GM10266 (cell line): ENCODE data around the gene CRIM1.
"Not testable (repeated sequence)": the region's sequence is repeated elsewhere in the genome, so short reads cannot be mapped to it uniquely, and the experiment has no call there.

Experiments
- DNase-seq: peaks from one replicate; pipeline ENCODE4 v3.0.0; 2012; ENCODE audit errors: extremely low spot score
- CTCF ChIP-seq: IDR thresholded peaks from 2 replicates; pipeline ENCODE4 v1.5.1; 2012; ENCODE audit warnings: mild to moderate bottlenecking, low read depth; ENCODE audit not compliant: control insufficient read depth, insufficient read depth; ENCODE audit errors: missing control alignments

CRIM1 gene

GRCh38 chr2:36359067-36359466 lies 3.5 kb downstream of the CRIM1 start:
- peak; percentile 25 for TF ChIP-seq CTCF
- no peak for DNase-seq

GRCh38 chr2:36360063-36360462 lies 4.5 kb downstream of the CRIM1 start:
- DNase-seq = no peak
- no peak for TF ChIP-seq CTCF

GRCh38 chr2:36360834-36361233 lies 5.3 kb downstream of the CRIM1 start:
- no peak for DNase-seq
- no peak for TF ChIP-seq CTCF

GRCh38 chr2:36361396-36361795 lies 5.8 kb downstream of the CRIM1 start:
- DNase-seq = no peak

GRCh38 chr2:36362291-36362690 lies 6.7 kb downstream of the CRIM1 start:
- no peak for DNase-seq
- TF ChIP-seq CTCF = no peak

More at GRCh38 chr2:36361396-36361795, 5.8 kb downstream of the CRIM1 start:
- no peak for TF ChIP-seq CTCF

- not testable (repeated sequence) for DNase-seq
Measured at GRCh38 chr2:36363085-36363484, 7.5 kb downstream of the CRIM1 start.

- TF ChIP-seq CTCF = no peak
- no peak for DNase-seq
Measured at GRCh38 chr2:36366491-36367120, 11.0 kb downstream of the CRIM1 start.

GRCh38 chr2:36367486-36367885 lies 11.9 kb downstream of the CRIM1 start:
- no peak for TF ChIP-seq CTCF
- no peak for DNase-seq
